Hepatocyte (in vitro differentiated cells): ENCODE results near the gene MNX1.

Experiments
- EZH2phosphoT487 ChIP-seq: fragments of 200-600 bp; sonication (generic); IDR thresholded peaks from one replicate; pipeline ENCODE4 v1.6.1; 2018; ENCODE audit warnings: antibody characterized with exemption, mild to moderate bottlenecking, low read depth, moderate library complexity; ENCODE audit not compliant: unreplicated experiment, severe bottlenecking
- TF ChIP-seq, protein P1 (sequence below): fragments of 200-600 bp; sonication (generic); IDR thresholded peaks from 2 replicates; pipeline ENCODE4 v1.5.1; 2016; ENCODE audit warnings: antibody characterized with exemption, mild to moderate bottlenecking; ENCODE audit not compliant: poor library complexity

- no peak for TF ChIP-seq EZH2phosphoT487
- TF ChIP-seq, protein P1, sequence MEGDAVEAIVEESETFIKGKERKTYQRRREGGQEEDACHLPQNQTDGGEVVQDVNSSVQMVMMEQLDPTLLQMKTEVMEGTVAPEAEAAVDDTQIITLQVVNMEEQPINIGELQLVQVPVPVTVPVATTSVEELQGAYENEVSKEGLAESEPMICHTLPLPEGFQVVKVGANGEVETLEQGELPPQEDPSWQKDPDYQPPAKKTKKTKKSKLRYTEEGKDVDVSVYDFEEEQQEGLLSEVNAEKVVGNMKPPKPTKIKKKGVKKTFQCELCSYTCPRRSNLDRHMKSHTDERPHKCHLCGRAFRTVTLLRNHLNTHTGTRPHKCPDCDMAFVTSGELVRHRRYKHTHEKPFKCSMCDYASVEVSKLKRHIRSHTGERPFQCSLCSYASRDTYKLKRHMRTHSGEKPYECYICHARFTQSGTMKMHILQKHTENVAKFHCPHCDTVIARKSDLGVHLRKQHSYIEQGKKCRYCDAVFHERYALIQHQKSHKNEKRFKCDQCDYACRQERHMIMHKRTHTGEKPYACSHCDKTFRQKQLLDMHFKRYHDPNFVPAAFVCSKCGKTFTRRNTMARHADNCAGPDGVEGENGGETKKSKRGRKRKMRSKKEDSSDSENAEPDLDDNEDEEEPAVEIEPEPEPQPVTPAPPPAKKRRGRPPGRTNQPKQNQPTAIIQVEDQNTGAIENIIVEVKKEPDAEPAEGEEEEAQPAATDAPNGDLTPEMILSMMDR, result no peak
These were observed 1.7 kb upstream of the MNX1 start for GRCh38 chr7:157012113-157012547.
